HepG2 (cell line): ENCODE data around the gene FAM174C. TPM values are rescaled to one million over a fixed set of nuclear protein-coding genes. Genes with fewer than 3 reads are reported as not detected.
A peak's percentile ranks its signal among the peaks of the same experiment; 100 is the strongest.

Experiments
- AHDC1 ChIP-seq: sonication (generic); formaldehyde crosslinking; IDR thresholded peaks from 2 replicates; pipeline ENCODE4 v1.5.1; 2020; ENCODE audit warnings: mild to moderate bottlenecking, missing genetic modification reagents, borderline replicate concordance
- AKAP8 ChIP-seq: sonication (generic); formaldehyde crosslinking; IDR thresholded peaks from 2 replicates; pipeline ENCODE4 v1.5.1; 2020; ENCODE audit warnings: mild to moderate bottlenecking, missing genetic modification reagents
- IKZF5 ChIP-seq: IDR thresholded peaks from 2 replicates; pipeline ENCODE4 v1.6.1; 2018; ENCODE audit warnings: missing genetic modification reagents, mild to moderate bottlenecking, missing compliant biosample characterization
- JDP2 ChIP-seq: sonication (generic); formaldehyde crosslinking; IDR thresholded peaks from 2 replicates; pipeline ENCODE4 v1.8.1; 2022; ENCODE audit warnings: missing genetic modification reagents, borderline replicate concordance
- KLF16 ChIP-seq, 2 experiments: sonication (generic) in 1 of 2; formaldehyde crosslinking in 1 of 2; IDR thresholded peaks; 2 replicates each; pipeline versions ENCODE4 v1.6.1 to v1.8.0; 2016 to 2023; ENCODE audit warnings: missing genetic modification reagents in 2 of 2, missing compliant biosample characterization in 1 of 2
- NFATC3 ChIP-seq: sonication (generic); formaldehyde crosslinking; IDR thresholded peaks from 2 replicates; pipeline ENCODE4 v1.5.1; 2020; ENCODE audit warnings: mild to moderate bottlenecking, missing genetic modification reagents
- NFKB2 ChIP-seq: sonication (generic); formaldehyde crosslinking; IDR thresholded peaks from 2 replicates; pipeline ENCODE4 v1.4.0; 2020; ENCODE audit warnings: missing genetic modification reagents, borderline replicate concordance
- POGZ ChIP-seq: sonication (generic); formaldehyde crosslinking; IDR thresholded peaks from 2 replicates; pipeline ENCODE4 v1.4.0; 2020; ENCODE audit warnings: mild to moderate bottlenecking, missing genetic modification reagents
- POLR2G ChIP-seq: fragments of 200-400 bp; formaldehyde crosslinking; IDR thresholded peaks from 2 replicates; pipeline ENCODE4 v1.6.1; 2018; ENCODE audit warnings: mild to moderate bottlenecking, low read depth, low read length, moderate library complexity
- SIX4 ChIP-seq: sonication (generic); formaldehyde crosslinking; IDR thresholded peaks from 2 replicates; pipeline ENCODE4 v1.4.0; 2020; ENCODE audit warnings: missing genetic modification reagents
- XRCC5 ChIP-seq: fragments of 200-400 bp; formaldehyde crosslinking; optimal IDR thresholded peaks from 2 replicates; pipeline ENCODE3; 2017; ENCODE audit warnings: mild to moderate bottlenecking, low read length
- ZBTB43 ChIP-seq: sonication (generic); formaldehyde crosslinking; conservative IDR thresholded peaks from 2 replicates; pipeline ENCODE4 v1.4.0; 2020; ENCODE audit warnings: missing genetic modification reagents
- ZFX ChIP-seq: sonication (generic); formaldehyde crosslinking; IDR thresholded peaks from 2 replicates; pipeline ENCODE4 v1.4.0; 2020; ENCODE audit warnings: mild to moderate bottlenecking, low read depth, missing genetic modification reagents, moderate library complexity
- ZNF44 ChIP-seq: sonication (generic); formaldehyde crosslinking; IDR thresholded peaks from 2 replicates; pipeline ENCODE4 v1.5.1; 2020; ENCODE audit warnings: mild to moderate bottlenecking, missing genetic modification reagents
- ZNF564 ChIP-seq: sonication (generic); formaldehyde crosslinking; IDR thresholded peaks from 2 replicates; pipeline ENCODE4 v1.8.1; 2023; ENCODE audit warnings: mild to moderate bottlenecking, missing genetic modification reagents
- polyA plus RNA-seq, 8 experiments: library from polyadenylated mRNA; depleted of rRNA in 3 of 8; stranded (reverse) in 7 of 8; unstranded in 1 of 8; fragments of >200 nt; fragmentation: Illumina TruSeq in 4 of 8; extraction: Trizol in 4 of 8; gene quantifications; 2 replicates each; pipeline versions ENCODE4 v1.2.1 to v1.2.3, GENCODE V29; 2011 to 2016; ENCODE audit warnings: low read depth in 4 of 8, missing spikeins in 1 of 8, mixed read lengths in 1 of 8; ENCODE audit not compliant: insufficient read depth in 1 of 8
- total RNA-seq, 5 experiments: library from RNA; depleted of rRNA; stranded (reverse); fragments of >200 nt; fragmentation: Illumina TruSeq; extraction: Trizol; gene quantifications; 2 replicates each; pipeline ENCODE4 v1.2.3, GENCODE V29; 2016; ENCODE audit warnings: low read depth in 1 of 5
- TF ChIP-seq, protein P1 (sequence below): sonication (generic); formaldehyde crosslinking; IDR thresholded peaks from 2 replicates; pipeline ENCODE4 v1.5.0; 2020; ENCODE audit warnings: missing genetic modification reagents

FAM174C gene
- total and polyA plus RNA-seq, 2 of the 13 experiments (the other 11 are each of a cell fraction or from before 2014, with no cell fraction given), result 19.5 to 31.3 TPM

DNA sequence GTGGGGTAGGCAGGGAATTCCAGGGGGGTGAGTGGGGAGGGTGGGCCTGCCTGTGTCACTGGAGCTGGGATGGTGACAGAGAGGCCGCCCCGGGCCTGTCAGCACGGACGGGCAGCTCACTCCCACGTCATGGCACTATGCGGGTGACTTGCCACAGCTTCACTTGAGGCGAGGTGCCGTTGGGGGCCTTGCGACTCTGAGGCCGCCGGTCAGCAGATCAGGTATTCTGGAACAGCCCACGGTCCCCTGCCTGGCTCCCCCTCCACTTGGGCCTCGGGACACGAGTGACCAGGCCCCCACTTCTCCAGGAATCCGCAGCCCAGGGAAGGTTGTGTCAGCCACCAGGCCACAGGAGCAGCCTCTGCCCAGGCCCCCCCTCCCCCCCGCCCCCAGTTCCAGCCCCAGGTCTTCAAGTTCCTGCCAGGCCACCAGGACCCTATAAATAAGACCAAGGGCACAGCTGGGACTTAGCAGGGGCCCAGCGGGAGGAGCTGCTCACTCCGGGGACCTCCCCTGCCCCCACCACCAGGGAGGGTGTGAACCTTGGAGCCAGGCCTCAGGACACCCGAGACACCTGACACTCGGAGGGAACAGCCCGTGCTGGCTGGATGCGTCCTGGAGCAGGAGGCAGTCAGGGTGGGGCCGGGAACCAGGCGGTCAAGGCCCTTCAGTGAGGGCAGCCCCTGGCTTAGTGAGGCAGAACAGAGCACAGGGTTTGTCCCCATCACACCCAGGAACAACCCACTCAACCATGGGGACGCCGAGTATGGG is 29.7 kb upstream of the FAM174C start (continued):
- peak; percentile 64; the same call in 1 of the 2 replicates for TF ChIP-seq IKZF5 (CRISPR knock-in tag)
- no peak for TF ChIP-seq AHDC1
- no peak for TF ChIP-seq ZBTB43
- TF ChIP-seq ZNF564 (CRISPR knock-in tag), result no peak
- peak; percentile 33 for TF ChIP-seq AKAP8
- TF ChIP-seq POGZ (CRISPR knock-in tag), result no peak
- no peak for TF ChIP-seq JDP2 (CRISPR knock-in tag)
- no peak for TF ChIP-seq ZNF44 (CRISPR knock-in tag)
- TF ChIP-seq ZFX (CRISPR knock-in tag), result peak; percentile 55; the same call in 1 of the 2 replicates
- TF ChIP-seq POLR2G, result peak; percentile 70
- TF ChIP-seq NFKB2 (CRISPR knock-in tag), result peak; percentile 33; the same call in 1 of the 2 replicates
- peak; percentile 63; the same call in 1 of the 2 replicates for TF ChIP-seq SIX4
- peak in 1 of 2 experiments; percentile 46; a peak in 1 of 4 replicates for TF ChIP-seq KLF16 (CRISPR knock-in tag; IDR thresholded peaks at IDR 0.05)
- TF ChIP-seq, protein P1, sequence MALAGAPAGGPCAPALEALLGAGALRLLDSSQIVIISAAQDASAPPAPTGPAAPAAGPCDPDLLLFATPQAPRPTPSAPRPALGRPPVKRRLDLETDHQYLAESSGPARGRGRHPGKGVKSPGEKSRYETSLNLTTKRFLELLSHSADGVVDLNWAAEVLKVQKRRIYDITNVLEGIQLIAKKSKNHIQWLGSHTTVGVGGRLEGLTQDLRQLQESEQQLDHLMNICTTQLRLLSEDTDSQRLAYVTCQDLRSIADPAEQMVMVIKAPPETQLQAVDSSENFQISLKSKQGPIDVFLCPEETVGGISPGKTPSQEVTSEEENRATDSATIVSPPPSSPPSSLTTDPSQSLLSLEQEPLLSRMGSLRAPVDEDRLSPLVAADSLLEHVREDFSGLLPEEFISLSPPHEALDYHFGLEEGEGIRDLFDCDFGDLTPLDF (CRISPR knock-in tag), result no peak
- no peak for TF ChIP-seq XRCC5
- no peak for TF ChIP-seq NFATC3 (CRISPR knock-in tag)
